Anterior cingulate cortex (tissue), 58 donors: ENCODE results near the gene MSL2.
"Not testable (repeated sequence)": the region's sequence is repeated elsewhere in the genome, so short reads cannot be mapped to it uniquely, and the experiment has no call there.

Source experiments
- DNase-seq, 58 donors: peaks; one replicate each; lab custom pipeline; 2025; lab: John Stamatoyannopoulos, UW

The MSL2 gene, protein sequence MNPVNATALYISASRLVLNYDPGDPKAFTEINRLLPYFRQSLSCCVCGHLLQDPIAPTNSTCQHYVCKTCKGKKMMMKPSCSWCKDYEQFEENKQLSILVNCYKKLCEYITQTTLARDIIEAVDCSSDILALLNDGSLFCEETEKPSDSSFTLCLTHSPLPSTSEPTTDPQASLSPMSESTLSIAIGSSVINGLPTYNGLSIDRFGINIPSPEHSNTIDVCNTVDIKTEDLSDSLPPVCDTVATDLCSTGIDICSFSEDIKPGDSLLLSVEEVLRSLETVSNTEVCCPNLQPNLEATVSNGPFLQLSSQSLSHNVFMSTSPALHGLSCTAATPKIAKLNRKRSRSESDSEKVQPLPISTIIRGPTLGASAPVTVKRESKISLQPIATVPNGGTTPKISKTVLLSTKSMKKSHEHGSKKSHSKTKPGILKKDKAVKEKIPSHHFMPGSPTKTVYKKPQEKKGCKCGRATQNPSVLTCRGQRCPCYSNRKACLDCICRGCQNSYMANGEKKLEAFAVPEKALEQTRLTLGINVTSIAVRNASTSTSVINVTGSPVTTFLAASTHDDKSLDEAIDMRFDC

DNA sequence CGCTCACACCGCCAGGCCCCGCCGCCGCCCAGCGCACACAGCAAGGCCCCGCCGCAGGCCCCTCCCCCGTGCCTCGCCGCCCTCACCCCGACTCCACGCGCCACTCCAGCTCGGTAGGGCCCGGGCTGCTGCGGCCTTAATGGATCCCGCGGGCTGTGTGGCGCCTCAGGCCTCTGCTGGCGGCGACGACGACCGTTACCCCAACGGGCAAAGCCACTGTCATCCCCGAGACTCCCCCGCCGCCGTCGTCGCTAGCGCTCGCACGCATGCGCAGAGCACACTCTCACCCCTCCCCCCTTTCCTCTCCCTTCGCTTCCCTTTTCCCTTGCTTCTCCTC lies at the start of gene MSL2:
MSL2 (minus strand) TSS at position 272 of the 337 bp plus-strand sequence. CDS start 1,222 bp downstream, outside the sequence.
- DNase-seq: peak in 4 of 58 donors; percentile 83 to 91 (median 90)

DNA sequence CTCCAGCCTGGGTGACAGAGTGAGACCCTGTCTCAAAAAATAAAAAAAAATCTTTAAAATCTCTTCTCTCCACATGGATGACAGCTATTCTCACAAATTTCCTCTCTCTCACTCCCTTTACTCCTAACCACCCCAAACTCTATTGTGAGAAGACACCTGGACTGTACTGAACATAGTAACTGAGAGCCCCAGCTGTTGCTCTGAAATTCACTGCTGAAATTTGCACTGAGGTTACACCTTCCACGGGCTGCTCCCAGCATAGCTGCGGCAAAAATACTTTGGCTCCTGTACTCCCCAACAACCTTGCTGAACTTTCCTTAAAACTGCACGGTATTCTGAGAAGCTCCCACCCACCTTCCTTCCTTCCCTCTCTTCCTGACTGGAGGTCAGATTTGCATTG lies 49.6 kb upstream of the MSL2 start:
- DNase-seq: no peak

DNA sequence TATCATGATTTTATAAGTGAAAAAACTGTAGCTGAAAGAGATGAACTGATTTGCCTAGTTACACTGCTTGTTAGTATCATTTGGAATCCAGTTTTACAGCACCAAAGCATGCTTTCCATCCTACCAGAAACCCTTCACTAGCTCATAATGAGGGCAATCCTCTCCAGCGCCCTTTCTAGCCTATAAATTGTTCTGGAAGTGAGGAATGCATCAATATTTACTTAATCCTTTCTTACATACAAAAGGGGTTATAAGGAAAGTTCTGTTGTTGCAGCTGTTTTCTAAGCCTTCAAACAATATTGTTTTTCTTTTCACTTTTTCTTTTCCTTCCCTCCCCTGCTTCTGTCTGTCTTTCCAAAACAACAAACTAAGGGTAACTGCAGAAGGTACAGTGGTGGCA lies 43.0 kb upstream of the MSL2 start:
- DNase-seq: no peak

DNA sequence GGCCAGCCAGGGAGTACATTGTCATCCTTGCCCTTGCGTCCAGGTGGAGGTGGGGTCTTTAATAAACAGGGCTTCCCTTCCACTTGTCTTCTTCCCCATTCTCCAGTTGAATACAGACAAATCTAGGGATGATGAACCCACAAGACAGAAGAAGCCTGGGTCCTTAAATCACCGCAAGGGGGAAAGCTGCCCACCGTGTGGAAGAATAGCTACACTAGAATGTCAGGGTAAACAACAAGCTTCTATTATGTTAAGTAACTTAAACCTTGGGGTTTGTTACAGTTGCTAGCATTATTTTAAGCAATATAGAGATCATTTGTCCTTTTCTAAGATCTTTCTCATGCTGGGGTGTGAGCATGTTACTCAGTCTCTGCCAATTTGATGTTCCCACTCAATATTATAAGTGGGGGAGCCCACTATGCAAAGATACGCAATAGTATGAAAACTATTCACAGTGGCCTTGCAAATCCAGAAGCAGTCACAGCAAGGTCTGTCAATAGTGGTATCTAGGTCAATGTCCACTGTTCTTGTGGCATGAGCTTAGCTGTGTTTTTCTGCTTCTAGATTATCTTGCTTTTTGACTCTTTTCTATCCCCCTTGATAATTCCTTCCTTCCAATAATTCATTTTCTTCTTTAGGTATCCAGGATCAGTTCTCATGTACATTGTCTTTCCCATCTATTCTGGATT lies 42.0 kb upstream of the MSL2 start:
- no peak for DNase-seq

DNA sequence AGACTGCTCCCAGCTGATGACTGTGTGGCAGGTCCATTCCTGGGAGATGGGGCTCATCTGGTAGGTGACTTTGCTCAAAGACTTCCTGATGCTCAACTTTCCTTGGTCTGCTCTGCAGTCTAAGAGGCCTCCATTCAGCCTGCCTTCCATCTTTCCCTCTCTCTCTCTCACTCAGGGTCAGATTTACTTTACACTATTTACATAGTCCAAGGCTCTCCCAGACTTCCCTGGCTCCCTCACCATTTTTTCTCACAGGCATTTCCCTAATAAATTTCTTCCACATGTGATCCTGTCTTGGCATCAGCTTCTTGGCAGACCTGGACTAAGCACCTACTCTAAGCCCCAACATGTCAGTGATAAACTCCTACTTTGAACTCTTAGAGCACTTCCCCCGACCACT lies 41.0 kb upstream of the MSL2 start:
- no peak for DNase-seq

DNA sequence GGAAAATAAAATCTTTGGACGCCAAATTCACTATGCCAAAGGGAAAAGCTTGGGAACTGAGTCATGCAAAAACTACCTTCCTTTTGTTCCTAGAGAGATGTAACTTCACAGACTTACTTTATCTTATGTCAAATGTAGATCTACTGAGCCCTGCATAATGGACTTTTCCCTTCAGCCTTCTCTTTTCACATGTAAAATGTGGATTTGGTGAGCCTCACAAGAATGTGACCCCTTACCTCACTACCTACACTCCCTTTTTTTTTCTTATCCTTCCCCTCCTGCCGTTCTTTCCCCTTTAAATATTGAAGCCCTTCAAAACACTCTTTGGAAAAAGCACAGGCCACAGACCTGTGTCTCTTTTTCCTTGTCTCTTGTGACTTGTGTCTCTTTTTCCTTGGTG lies 40.0 kb upstream of the MSL2 start:
- no peak for DNase-seq

DNA sequence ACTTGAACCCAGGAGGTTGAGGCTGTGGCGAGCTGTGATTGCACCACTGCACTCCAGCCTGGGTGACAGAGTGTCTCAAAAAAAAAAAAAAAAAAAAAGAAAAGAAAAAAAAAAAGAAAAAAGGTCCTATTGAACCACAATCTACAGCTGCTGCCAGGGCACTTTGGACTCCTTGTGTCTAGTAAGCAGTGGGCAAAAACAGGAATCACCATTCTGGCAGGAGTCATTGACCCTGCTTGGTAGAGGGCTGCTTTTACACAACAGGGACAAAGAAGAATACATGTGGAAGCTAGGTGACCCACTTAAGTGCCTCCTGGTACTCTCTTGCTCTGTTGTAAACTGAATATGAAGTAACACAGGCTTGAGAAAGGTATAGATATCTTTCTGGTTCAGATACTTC lies 39.4 kb upstream of the MSL2 start:
- DNase-seq: no peak

DNA sequence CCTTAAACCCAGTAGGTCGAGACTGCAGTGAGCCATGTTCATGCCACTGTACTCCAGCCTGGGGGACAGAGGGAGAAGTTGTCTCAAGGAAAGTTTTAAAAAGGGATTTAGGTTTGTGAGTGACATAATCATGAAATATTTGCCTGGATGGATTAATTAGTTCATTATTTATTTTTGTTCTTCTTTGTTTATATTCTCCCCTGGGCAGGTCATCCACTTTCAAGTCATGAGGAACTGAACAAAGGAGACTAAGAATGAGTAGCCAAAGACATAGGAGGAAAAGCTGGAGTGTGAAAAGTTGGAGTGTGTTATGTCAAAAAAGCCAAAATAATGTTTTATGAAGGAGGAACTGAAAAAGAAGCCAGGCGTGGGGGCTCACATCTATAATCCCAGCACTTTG lies 36.3 kb upstream of the MSL2 start:
- no peak for DNase-seq

DNA sequence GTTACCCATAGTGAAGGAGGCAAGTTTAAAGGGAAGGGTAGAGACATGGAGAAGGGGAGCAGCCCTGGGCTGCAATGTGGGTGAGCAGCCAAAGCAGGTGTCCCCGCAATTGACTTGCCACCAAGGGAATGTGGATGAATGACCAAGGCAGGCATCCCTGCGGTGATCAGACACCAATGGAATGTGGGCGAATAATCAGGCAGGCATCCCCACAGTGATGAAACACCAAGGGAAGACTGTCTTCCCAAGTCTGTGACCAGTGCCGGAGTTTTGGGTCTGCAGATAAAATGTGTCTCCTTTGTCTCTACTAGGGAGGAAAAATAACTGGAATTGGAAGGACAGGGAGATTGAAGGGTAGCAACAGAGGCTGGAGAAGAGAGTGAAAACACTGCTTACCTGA lies 26.6 kb upstream of the MSL2 start:
- DNase-seq: not testable (repeated sequence)

DNA sequence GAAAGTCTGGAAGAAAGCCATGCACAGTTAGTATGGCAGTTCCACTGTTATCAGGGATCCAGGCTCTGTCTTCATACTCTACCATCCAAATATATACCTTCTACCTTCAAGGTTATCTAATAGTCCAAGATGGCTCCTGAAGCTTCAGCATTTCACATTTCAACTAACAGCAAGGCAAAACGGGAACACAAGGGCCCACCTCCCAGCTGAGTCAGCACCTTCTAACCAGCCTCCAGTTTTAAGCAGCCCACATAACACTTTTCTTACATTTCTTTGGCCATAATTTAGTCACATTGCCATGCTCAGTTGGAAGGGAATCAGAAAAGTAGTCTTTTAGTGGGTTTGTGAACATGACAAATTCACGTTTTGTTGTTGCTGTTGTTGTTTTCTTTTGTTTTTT lies 15.4 kb upstream of the MSL2 start:
- no peak for DNase-seq

DNA sequence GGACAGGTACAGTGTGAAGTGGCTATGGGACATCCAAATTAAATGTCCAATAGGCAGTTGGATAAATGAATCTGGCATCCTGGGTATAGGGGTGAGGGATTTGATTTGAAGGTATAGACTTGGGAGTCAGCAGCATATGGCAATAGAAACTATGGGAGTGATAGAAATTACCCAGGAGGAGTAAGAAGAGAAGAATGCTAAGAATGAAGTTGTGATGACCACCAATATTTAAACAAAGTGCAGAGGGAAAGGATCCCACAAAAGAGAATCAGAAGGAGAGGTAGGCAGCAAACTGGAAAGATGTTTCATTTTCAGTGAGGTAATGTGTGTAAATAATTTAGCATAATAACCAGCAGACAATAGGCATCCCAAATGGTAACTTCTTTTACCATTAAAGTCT lies 13.8 kb upstream of the MSL2 start:
- DNase-seq: no peak

DNA sequence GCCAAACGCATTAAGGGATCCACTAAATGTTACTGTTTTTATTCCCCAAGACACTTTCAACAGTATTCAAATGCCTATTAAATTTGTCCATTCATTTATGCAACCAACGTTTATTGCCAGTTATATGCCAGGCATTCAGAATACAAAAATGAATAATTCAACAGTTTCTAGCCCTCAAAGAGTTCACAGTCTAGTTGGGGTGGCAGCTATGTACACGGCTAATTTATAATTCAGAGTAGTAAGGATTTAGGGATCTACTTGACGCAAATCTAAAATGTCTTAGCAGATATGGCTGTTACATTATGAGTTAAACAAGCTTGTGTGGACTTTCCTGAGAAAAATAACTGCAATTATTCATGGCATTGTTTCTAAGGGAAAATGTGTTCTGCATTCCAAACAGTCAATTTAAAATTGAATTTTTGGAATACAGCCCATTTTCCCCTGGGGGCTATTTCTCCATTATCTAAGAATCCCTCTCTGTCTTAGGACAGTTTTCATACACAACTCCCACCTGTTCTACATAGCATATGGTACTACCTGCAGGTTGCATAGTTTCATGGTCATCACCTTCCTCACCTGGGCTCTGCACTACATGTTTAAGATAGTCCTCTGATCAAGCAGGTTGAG lies 11.5 kb upstream of the MSL2 start:
- no peak for DNase-seq

DNA sequence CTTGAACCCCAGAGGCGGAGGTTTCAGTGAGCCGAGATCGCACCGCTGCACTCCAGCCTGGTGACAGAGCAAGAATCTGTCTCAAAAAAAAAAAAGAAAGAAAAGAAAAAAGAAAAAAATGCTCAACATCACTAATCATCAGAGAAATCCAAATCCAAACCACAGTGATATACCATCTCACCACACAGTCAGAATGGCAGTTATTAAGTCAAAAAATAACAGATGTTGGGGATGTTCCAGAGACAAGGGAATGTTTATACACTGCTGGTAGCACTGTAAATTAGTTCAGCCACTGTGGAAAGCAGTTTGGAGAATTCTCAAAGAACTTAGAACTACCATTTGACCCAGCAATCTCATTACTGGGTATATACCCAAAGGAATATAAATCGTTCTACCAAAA lies 3.1 kb upstream of the MSL2 start:
- not testable (repeated sequence) for DNase-seq

DNA sequence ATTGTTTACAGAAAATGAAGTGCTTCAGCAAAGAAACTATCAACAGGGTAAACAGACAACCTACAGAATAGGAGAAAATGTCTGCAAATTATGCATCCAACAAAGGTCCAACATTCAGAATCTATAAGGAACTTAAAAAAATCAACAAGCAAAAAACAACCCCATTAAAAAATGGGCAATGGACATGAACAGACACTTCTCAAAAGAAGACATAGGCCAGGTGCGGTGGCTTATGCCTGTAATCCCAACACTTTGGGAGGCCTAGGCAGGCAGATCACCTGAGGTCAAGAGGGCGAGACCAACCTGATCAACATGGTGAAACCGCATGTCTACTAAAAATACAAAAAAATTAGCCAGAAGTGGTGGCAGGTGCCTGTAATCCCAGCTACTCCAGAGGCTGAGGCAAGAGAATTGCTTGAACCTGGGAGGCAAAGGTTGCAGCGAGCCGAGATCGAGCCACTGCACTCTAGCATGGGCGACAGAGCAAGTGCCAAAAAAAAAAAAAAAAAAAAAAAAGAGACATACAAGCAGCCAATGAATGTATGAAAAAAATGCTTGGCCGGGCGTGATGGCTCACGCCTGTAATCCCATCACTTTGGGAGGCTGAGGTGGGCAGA lies 2.4 kb upstream of the MSL2 start:
- DNase-seq: not testable (repeated sequence)

DNA sequence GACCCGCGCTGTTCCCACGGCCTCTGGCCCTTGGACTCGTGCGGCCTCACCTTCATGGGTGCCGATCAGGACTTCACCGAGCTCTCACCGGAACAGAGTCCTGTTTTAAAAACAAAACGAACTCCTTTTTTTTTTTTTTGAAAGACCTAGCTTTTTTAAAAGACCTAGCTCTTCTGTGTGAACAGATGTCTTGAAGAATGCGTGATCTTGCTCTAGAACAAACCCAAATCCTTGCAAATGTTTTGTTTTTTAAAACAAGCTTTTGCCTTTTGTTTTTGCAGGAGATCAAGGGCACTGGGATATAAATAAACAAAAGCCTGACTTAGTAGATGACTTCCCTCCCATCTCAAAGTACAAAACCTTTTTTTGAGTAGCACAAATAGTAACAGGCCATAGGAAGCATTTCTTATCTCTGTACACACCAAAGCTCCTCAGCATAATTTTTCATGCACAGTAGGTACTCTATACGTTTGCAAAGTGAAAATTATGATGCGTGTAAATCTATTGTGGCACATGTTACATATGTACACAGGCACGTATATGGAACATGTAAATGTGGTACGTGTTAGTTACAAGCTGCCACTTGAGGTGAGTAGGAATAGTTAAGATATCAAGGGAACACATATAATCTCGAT lies 1.1 kb upstream of the MSL2 start:
- no peak for DNase-seq

DNA sequence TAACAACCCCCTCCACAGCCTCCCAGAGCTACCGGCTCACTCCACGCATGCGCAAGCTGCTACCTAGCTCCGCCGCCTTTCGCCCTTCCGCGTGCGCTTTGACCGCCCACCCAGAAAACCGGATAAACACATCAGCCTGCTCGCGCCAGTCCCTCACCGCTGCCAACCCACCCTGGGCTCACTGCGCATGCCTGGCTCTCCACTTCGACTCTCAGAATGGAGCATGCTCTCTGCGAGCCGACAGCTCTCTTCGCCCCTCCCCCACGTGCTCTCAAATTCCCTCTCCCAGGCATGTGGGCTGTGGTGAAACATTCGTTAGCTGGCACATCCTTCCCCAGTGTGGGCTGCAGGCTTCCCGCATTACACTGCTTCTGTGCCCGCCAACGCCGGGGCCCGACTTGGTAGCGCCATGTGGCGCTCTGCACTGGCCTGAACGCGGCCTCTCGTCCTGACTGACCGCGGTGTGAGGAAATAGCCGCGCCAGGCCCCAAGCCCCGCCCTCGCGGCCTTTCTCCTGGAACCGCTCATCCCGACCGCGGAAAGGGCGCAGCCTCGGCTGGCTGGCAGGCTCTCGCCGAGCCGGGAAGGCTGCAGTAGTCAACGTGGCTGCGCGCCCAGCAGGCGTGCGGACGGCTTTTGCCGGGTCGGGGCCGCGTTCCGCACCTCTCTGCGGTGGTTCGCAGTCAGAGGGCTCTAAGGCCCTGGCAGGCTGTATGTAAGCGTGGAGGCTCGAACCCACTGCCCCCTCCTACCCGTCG lies 445 bp upstream of the MSL2 start:
- DNase-seq: peak; percentile 85 to 99 (median 97)

DNA sequence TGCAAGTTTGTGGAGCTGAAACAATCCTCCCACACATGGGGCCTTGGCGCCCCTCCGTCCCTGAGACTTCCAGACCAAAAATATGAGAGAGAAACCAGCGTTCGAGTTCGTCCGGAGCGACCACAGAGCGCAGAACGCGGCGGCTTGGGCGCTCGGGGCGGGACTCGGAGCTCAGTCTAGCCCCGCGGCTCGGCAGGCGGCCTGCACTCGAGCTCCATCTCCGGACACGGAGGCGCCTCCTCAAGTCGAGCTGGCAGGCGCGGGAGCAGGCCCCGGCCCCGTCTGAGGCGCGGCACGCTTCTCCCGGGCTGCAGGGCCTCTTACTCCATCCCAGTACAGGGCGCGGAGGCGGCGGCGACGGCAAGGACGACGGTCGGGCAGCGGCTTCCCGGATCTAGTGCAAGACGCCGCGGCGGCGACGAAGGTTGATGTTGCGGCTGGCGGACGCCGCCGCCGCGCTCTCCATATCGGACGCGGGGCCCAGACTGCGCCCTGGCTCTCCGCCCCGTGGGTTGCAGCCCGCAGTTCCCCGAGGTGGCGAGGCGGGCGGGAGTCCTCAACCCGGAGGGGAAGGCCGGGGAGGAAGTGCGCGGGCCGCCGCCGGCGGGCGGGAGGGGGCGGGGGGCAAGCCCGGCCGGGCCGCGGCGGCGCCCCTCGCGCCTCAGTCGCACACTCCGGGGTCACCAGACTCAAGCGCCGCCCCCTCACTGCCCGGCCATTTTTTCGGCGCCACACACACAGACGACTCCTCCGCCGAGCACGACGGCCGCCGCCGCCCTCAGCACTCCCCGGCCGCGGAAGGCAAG lies 674 bp downstream of the MSL2 start:
- peak in 55 of 58 donors; percentile 13 to 94 (median 78) for DNase-seq

DNA sequence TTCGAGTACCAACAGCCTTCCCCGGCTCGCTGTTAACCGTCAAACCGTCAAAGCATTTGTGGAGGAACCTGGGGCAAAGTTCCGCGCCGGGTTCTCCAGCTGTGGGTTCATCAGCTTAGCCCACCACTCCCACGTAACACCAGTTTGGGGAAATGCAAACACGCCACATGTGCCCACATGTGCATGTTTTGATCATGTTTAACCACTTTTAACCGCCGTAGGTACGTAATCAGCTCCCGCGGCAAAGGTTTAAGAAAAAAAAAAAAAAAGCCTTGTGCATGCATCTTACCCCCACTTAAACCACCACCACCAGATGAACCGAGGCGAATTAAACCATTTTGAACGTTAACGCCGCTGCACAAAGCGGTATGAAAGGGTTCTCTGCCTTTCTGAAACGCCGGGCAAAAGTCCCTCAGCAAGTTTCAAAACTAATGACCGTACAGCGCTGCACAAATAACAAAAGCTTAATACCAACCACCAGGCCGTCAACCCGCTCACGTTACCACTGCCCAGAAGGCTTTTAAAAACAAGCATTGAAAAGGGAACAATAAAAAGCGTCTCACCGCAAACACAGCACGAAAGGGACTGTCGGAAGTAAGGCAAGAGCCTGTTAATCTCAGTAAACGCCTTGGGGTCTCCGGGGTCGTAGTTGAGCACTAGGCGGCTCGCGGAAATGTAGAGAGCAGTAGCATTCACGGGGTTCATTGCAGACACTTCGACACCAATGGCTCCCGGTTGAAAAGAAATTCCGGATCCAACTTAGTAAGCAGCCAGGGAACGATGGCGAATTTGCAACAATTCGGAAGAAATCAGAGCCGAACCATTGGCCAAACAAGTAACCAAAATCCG lies 1.5 kb downstream of the MSL2 start:
- peak in 8 of 58 donors; percentile 2 to 50 (median 23) for DNase-seq
